T-cell (primary cell): ENCODE data around the gene UAP1L1. TPM values are rescaled to one million over a fixed set of nuclear protein-coding genes. Genes with fewer than 3 reads are reported as not detected.
A peak's percentile ranks its signal among the peaks of the same experiment; 100 is the strongest.

Experiments
- ATAC-seq, 4 experiments: fragments of 200-7000 bp in 3 of 4; fragments of 150-1000 bp in 1 of 4; cut with Tn5 transposase; replicated peaks in 1 of 4; 1 replicate in 3 of 4; 2 replicates in 1 of 4; pipeline ENCODE4 v1.10.0; 2021; ENCODE audit warnings: moderate library complexity in 3 of 4, mild to moderate bottlenecking in 2 of 4, moderate number of reproducible peaks in 1 of 4
- CTCF ChIA-PET, 2 donors: fragments of 300-600 bp; sonication (Branson Sonifier 250); formaldehyde crosslinking; loops; one replicate each; lab custom pipeline; 2022; ENCODE audit warnings: antibody characterized with exemption in 2 of 2; lab: Charles Lee
- POLR2A ChIA-PET, 2 donors: fragments of 300-600 bp; sonication (Branson Sonifier 250); formaldehyde crosslinking; loops; one replicate each; lab custom pipeline; 2022; ENCODE audit warnings: antibody characterized with exemption in 2 of 2; lab: Charles Lee
- DNase-seq, 35 experiments: peaks; one replicate each; pipeline versions ENCODE4 v3.0.0 to v3.0.0-alpha.2; 2013 to 2023
- H3K27ac ChIP-seq: one replicate; pipeline ENCODE4 v1.5.1; 2013; ENCODE audit warnings: low read length
- H3K27me3 ChIP-seq, 2 experiments: replicated peaks in 1 of 2; 1 replicate in 1 of 2; 2 replicates in 1 of 2; pipeline versions ENCODE4 v1.6.1 to v1.7.0; 2013; ENCODE audit warnings: low read length in 1 of 2, mixed read lengths in 1 of 2; ENCODE audit not compliant: control insufficient read depth in 2 of 2, insufficient read depth in 2 of 2; ENCODE audit errors: extremely low read depth in 1 of 2
- H3K36me3 ChIP-seq, 2 donors: 1 replicate in 1 of 2; 2 replicates in 1 of 2; pipeline versions ENCODE4 v1.6.1 to v1.7.0; 2013; ENCODE audit warnings: low read length in 1 of 2; ENCODE audit not compliant: control insufficient read depth in 2 of 2, insufficient read depth in 1 of 2; ENCODE audit errors: extremely low read depth in 1 of 2
- H3K4me1 ChIP-seq, 2 experiments: 1 replicate in 1 of 2; 2 replicates in 1 of 2; pipeline versions ENCODE4 v1.6.1 to v1.7.0; 2013; ENCODE audit warnings: low read length in 2 of 2, mixed read lengths in 1 of 2; ENCODE audit not compliant: insufficient read depth in 2 of 2, control insufficient read depth in 1 of 2; ENCODE audit errors: extremely low read depth in 1 of 2
- H3K4me3 ChIP-seq, 2 donors: 1 replicate in 1 of 2; 2 replicates in 1 of 2; pipeline versions ENCODE4 v1.5.1 to v1.7.0; 2013; ENCODE audit warnings: mild to moderate bottlenecking in 2 of 2, low read length in 1 of 2, moderate library complexity in 1 of 2; ENCODE audit not compliant: control insufficient read depth in 1 of 2; ENCODE audit errors: extremely low read depth in 1 of 2
- H3K9me3 ChIP-seq: 2 replicates; pipeline ENCODE4 v1.7.0; 2013
- H3K27ac Mint-ChIP-seq, 2 donors: one replicate each; pipeline ENCODE4 v1.8.0; 2020 to 2021; ENCODE audit warnings: mild to moderate bottlenecking in 2 of 2, mixed read lengths in 2 of 2
- H3K27me3 Mint-ChIP-seq, 2 donors: one replicate each; pipeline ENCODE4 v1.8.0; 2021 to 2022; ENCODE audit warnings: mixed read lengths in 2 of 2
- H3K36me3 Mint-ChIP-seq: one replicate; pipeline ENCODE4 v1.8.0; 2021; ENCODE audit warnings: mixed read lengths
- H3K4me1 Mint-ChIP-seq, 3 donors: one replicate each; pipeline ENCODE4 v1.8.0; 2020 to 2022; ENCODE audit warnings: mixed read lengths in 3 of 3, mild to moderate bottlenecking in 1 of 3
- H3K4me3 Mint-ChIP-seq, 3 donors: one replicate each; pipeline ENCODE4 v1.8.0; 2020 to 2022; ENCODE audit warnings: mild to moderate bottlenecking in 3 of 3, mixed read lengths in 3 of 3, moderate library complexity in 3 of 3
- H3K9me3 Mint-ChIP-seq, 3 donors: one replicate each; pipeline ENCODE4 v1.8.0; 2020 to 2022; ENCODE audit warnings: mixed read lengths in 3 of 3
- WGBS: methylation state at CpG from one replicate; pipeline ENCODE4 v1.1.5; 2013; ENCODE audit warnings: missing lambda C conversion rate; ENCODE audit not compliant: insufficient coverage; 5-methylcytosine and 5-hydroxymethylcytosine counted together
- total RNA-seq, 35 experiments: library from RNA in 6 of 35; stranded (reverse) in 6 of 35; fragments of 120-200 nt in 1 of 35; gene quantifications; one replicate each; pipeline versions ENCODE4 v1.2.1 to v1.2.4 and lab custom pipeline; 2013 to 2026

The UAP1L1 gene
- total RNA-seq, 5 donors from 2014 or later (not counting 1 experiment from before 2014, with no cell fraction given): 11.3 to 32.8 (median 19.3) TPM

DNA sequence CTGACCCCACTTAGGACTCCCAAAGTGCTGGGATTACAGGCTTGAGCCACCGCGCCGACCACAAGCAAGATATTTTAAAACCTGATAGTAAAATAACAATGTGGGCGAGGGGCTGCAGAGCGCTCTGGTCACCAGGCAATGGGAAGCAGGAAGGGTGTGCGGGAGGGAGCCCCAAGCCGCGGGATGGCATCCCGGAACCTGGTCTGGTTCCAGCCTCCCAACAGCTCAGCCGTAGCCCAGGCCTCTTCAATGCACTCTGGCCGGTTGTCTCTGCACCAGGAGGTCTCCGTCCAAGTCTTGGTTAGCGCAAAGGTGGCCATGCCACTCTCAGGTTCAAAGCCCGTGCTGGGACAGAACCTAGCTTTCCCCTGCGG, 694 bp upstream of the UAP1L1 start:
- POLR2A ChIA-PET: interaction anchor here in 1 of 2 donors (1.0 kb wide), 1 partner anchor 10 kb away, joined by 4 read pairs; the partner anchor contains the start of gene MAN1B1
- no peak overlapping the region for H3K4me3 ChIP-seq
- no peak overlapping the region for H3K27ac Mint-ChIP-seq

DNA sequence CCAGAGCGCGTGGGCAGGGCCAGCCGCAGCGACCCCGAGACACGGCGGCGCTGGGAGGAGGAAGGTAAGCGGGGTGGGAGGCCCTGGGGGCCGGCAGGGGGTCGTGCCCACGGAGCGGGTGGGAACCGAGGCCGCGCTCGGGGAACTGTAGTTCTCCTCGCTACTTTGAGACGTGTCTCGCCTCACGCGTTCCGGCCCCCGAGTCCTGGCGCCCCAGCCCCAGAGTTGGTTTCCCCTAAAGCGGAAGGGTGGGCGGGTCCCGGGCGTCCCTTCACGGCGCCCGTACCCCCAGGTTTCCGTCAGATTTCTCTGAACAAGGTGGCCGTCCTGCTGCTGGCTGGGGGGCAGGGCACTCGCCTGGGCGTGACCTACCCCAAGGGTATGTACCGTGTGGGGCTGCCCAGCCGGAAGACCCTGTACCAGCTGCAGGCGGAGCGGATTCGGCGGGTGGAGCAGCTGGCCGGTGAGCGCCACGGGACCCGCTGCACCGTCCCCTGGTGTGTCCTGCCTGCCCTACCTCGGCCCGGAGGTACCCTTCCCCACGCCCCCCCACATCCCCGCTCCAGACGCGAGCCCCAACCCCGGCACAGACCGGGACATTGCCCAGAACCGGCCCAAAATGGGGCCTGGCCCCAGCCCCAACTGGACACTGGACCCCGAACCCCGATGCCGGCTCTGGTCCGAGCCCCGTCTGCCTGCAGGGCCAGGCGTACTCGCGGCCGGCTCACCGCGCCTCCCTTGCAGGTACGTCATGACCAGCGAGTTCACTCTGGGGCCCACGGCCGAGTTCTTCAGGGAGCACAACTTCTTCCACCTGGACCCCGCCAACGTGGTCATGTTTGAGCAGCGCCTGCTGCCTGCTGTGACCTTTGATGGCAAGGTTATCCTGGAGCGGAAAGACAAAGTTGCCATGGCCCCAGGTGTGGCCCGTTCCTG, 709 bp downstream of the UAP1L1 start:
- H3K9me3 ChIP-seq: no peaks in the 10 kb centered on the region
- H3K9me3 Mint-ChIP-seq: no peaks in the 10 kb centered on the region
- H3K4me1 ChIP-seq: peaks cover 0 to 23% of the 10 kb centered on the region in 2 experiments
- H3K27ac Mint-ChIP-seq: no peak overlapping the region
- H3K4me3 ChIP-seq: peak overlapping the region; percentile 52 to 63
- H3K4me3 Mint-ChIP-seq: peak overlapping the region; percentile 67 to 72 (median 70)
- peaks cover 0 to 6% of the 10 kb centered on the region in 2 experiments for H3K27me3 ChIP-seq
- H3K27me3 Mint-ChIP-seq: no peaks in the 10 kb centered on the region
- ChIA-PET POLR2A (no interaction called here), CTCF (no interaction called here)
- peaks cover 8% of the 10 kb centered on the region for H3K36me3 Mint-ChIP-seq
- DNase-seq (peak in 17 of 35 experiments; percentile 13 to 52 (median 31)), ATAC-seq (peak; percentile 57 to 64 (median 60))
- WGBS: 26% methylated on average over 74 of the region's 76 CpGs
- peaks cover 0 to 14% of the 10 kb centered on the region in 2 donors for H3K36me3 ChIP-seq
- peak overlapping the region; percentile 34 for H3K27ac ChIP-seq
- H3K4me1 Mint-ChIP-seq: peaks cover 4 to 9% (median 5%) of the 10 kb centered on the region in 3 donors

More for the DNA sequence above, 694 bp upstream of the UAP1L1 start:
- Mint-ChIP-seq H3K4me3 (peak overlapping the region; percentile 63 to 72 (median 64)), H3K27me3 (no peaks in the 10 kb centered on the region), H3K36me3 (peaks cover 4% of the 10 kb centered on the region), H3K9me3 (no peaks in the 10 kb centered on the region), H3K4me1 (peaks cover 4 to 9% (median 5%) of the 10 kb centered on the region in 3 donors)
- H3K36me3 ChIP-seq: peaks cover 0 to 13% of the 10 kb centered on the region in 2 donors
- peaks cover 0 to 6% of the 10 kb centered on the region in 2 experiments for H3K27me3 ChIP-seq
- H3K9me3 ChIP-seq: no peaks in the 10 kb centered on the region
- 70% methylated on average over 11 of the region's 15 CpGs for WGBS
- ATAC-seq: no peak
- H3K4me1 ChIP-seq: peaks cover 0 to 23% of the 10 kb centered on the region in 2 experiments
- DNase-seq: no peak
- H3K27ac ChIP-seq: no peak overlapping the region
- CTCF ChIA-PET: no interaction called here

DNA sequence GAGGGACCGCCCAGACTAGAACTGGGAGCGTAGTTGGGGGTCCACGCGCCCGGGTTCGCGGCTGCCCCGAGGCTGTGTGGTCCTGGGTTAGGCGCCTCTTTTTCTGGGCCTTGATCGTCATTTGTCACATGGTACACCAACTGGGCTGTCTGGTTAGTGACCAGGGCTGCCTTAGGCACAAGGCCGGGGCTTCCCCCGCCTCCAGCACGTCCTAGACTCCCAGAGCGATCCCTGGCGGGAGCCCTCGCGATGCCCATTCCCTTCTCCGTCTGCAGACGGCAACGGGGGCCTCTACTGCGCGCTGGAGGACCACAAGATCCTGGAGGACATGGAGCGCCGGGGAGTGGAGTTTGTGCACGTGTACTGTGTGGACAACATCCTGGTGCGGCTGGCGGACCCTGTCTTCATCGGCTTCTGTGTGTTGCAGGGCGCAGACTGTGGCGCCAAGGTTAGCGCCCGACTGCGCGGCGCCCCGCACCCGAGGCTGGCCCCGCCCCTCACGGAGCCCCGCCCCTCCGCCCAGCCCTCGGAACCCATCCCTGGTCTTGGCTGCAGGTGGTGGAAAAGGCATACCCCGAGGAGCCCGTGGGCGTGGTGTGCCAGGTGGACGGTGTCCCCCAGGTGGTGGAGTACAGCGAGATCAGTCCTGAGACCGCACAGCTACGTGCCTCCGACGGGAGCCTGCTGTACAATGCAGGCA, 1.5 kb downstream of the UAP1L1 start:
- Mint-ChIP-seq H3K4me3 (peak overlapping the region; percentile 36 to 72 (median 58)), H3K9me3 (no peaks in the 10 kb centered on the region), H3K27me3 (no peaks in the 10 kb centered on the region), H3K36me3 (peaks cover 8% of the 10 kb centered on the region), H3K27ac (no peak overlapping the region), H3K4me1 (peaks cover 4 to 11% (median 5%) of the 10 kb centered on the region in 3 donors)
- Histone ChIP-seq H3K4me3 (no peak overlapping the region), H3K27me3 (peaks cover 0 to 6% of the 10 kb centered on the region in 2 experiments), H3K9me3 (no peaks in the 10 kb centered on the region), H3K27ac (no peak overlapping the region), H3K4me1 (peaks cover 0 to 23% of the 10 kb centered on the region in 2 experiments), H3K36me3 (peaks cover 0 to 14% of the 10 kb centered on the region in 2 donors)
- CTCF ChIA-PET: no interaction called here
- DNase-seq (no peak), ATAC-seq (no peak)
- 94% methylated on average over 51 of the region's 51 CpGs for WGBS
- POLR2A ChIA-PET: no interaction called here

DNA sequence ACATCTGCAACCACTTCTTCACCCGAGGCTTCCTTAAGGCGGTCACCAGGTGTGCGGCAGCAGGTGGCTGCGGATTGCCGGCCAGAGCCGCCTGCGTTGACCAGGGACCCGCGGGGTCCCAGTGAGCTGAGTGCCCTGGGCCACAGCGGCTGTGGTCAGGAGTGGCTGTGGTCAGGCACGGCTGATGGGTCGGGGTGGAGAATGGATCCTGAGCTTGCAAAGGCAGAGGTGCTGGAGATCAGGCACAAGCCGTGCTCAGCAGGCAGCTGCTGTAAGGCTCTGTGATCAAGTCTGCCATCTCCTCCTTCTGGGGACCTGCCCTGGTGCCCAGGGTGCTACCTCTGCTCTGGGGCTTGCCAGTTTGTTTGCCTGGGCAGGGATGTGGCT, 2.1 kb downstream of the UAP1L1 start:
- Histone ChIP-seq H3K9me3 (no peaks in the 10 kb centered on the region), H3K36me3 (peaks cover 0 to 14% of the 10 kb centered on the region in 2 donors), H3K4me3 (no peak overlapping the region), H3K4me1 (peaks cover 0 to 23% of the 10 kb centered on the region in 2 experiments), H3K27ac (no peak overlapping the region), H3K27me3 (peaks cover 0 to 6% of the 10 kb centered on the region in 2 experiments)
- ChIA-PET CTCF (no interaction called here), POLR2A (no interaction called here)
- Mint-ChIP-seq H3K4me3 (peak overlapping the region in 2 of 3 donors; percentile 42 to 58), H3K4me1 (peaks cover 4 to 11% (median 5%) of the 10 kb centered on the region in 3 donors), H3K27me3 (no peaks in the 10 kb centered on the region), H3K9me3 (no peaks in the 10 kb centered on the region), H3K27ac (no peak overlapping the region), H3K36me3 (peaks cover 8% of the 10 kb centered on the region)
- DNase-seq: no peak
- WGBS: 99% methylated on average over 13 of the region's 13 CpGs
- no peak for ATAC-seq

DNA sequence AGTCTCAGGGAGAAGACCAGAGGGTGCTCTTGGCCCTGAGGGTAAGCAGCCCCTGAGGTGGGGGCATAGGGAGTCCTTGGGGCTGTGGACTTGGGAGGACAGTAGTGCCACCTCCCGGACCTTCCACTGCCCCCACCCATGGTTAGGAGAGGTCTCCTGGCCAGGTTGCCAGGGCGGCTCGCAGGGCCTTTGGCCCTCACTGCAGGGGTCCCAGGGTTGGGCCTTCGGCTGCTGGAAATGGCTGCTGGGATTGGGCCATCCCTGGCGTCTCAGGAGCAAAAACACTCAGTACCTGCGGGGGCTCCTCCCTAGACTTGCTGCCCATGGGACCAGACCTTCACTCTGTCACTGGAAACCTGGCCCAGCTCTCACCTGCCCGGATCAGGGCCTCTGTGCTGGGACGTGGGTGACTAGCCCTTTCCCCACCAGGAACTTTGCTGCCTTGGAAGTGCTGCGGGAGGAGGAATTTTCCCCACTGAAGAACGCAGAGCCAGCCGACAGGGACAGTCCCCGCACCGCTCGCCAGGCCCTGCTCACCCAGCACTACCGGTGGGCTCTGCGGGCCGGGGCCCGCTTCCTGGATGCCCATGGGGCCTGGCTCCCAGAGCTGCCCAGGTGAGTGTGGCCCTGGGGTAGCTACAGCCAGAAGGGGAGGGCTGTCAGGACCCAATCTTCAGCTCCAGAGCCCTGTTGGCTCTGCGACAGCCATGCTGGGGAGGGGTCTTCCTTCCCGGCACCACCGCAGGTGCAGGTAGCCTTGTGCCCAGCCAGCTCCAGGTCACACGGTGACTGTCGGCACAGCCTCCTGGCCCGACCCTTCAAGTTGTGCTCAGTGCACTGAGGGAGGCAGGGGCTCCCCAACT, 3.2 kb downstream of the UAP1L1 start:
- Histone ChIP-seq H3K4me1 (peaks cover 0 to 28% of the 10 kb centered on the region in 2 experiments), H3K9me3 (no peaks in the 10 kb centered on the region), H3K4me3 (no peak overlapping the region), H3K27ac (no peak overlapping the region), H3K36me3 (peaks cover 0 to 14% of the 10 kb centered on the region in 2 donors), H3K27me3 (peaks cover 0 to 6% of the 10 kb centered on the region in 2 experiments)
- DNase-seq: no peak
- Mint-ChIP-seq H3K9me3 (no peaks in the 10 kb centered on the region), H3K4me1 (peaks cover 6 to 16% (median 7%) of the 10 kb centered on the region in 3 donors), H3K27me3 (no peaks in the 10 kb centered on the region), H3K36me3 (peaks cover 8% of the 10 kb centered on the region), H3K4me3 (peak overlapping the region in 1 of 3 donors; percentile 42), H3K27ac (no peak overlapping the region)
- ATAC-seq: no peak
- ChIA-PET CTCF (no interaction called here), POLR2A (no interaction called here)
- WGBS: 95% methylated on average over 17 of the region's 24 CpGs
